Measurements from ENCODE around the gene ZNF780A. TPM values are rescaled to one million over a fixed set of nuclear protein-coding genes. Genes with fewer than 3 reads are reported as not detected.

Gene ZNF780A
- 11.7 and 14.7 TPM in 2 replicates for total RNA-seq

DNA sequence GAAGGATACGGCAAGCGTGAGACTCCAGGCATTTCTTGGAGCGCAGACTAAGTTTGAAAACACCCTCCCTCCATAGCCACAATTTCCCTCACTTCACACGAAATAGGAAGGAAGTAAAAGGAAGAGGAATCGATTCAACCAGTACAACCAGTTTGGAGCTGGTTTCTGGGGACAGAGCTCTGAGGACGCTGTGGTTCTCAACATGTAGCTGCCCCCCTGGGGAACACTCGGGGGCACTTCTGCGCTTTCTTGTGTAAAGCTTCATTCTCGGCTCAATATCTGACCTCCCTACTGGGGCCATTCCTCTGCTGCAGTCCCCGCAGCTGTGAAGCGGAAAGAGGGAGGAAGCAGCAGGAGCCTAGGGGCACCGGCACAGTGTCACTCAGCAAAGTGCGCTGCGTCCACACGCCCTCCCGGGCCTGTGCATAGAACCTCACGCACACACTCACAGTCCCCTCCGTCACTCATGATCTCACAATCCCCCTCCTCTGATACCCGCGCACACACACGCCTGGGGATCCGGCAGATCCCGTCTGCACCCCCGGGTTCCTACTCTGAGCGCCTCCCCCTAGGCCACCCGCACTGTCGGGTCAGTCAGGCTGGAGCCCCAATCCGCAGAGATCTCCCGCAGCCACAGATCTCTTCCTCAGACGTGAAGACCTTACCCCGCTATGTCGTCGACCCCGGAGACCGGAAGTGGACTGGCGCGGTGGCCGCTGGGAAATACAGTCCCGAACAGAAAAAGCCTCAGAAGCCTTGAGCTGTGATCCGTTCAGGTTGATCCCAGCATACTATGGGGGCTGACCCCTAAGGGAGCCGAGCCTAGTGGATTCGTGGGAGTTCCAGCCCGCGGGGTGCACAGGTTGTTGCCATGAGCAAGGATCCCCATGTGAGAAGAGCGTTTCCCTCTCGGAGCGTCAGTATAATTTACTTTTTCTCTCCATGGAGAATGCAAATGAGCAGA lies at the start of gene ZNF780A:
Gene ZNF780A, minus strand, starts transcription at position 703 of the 964 bp plus-strand sequence. CDS start 6,190 bp downstream, outside the sequence.

DNA sequence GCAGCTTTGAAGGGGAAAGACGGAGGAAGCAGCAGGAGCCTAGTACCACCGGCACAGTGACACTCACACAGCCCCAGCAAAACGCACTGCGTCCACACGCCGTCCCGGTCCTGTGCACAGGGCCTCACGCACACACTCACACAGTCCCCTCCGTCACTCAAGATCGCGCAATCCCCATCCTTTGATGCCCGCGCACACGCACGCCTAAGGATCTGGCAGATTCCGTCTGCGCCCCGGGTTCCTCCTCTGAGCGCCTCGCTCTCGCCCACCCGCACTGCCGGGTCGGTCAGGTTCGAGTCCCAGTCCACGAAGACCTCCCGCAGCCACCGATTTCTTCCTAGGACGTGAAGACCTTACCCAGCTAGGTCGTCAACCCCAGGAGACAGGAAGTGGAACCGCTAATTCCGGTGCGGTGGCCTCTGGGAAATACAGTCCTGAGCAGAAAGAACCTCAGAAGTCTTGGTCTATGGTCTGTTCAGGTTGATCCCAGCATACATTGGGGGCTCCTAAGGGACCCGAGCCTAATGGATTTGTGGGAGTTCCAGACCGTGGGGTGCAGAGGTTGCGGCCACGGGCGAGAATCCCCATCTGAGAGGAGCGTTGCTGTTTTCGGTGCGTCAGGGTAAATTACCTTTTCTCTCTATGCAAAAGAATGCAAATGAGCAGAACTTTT lies 34.8 kb downstream of the ZNF780A start, which contains the start of gene ZNF780B:
Gene ZNF780B, minus strand, starts transcription at position 400 of the 673 bp plus-strand sequence. CDS start 5,899 bp downstream, outside the sequence.

Other genes with a start within 250 kb of the ZNF780A start
- 199 and 231 TPM in 2 replicates for gene FBL, start 244.6 kb downstream of the ZNF780A start, total RNA-seq
- under 0.01 and 0.59 TPM in 2 replicates for gene FCGBP, start 156.3 kb downstream of the ZNF780A start, total RNA-seq
- gene PSMC4, start 119.8 kb downstream of the ZNF780A start, total RNA-seq, result 111 and 112 TPM in 2 replicates
- gene ZNF546, start 93.9 kb downstream of the ZNF780A start, total RNA-seq, result 5.1 and 5.9 TPM in 2 replicates
- gene ZNF780B, start 34.7 kb downstream of the ZNF780A start, total RNA-seq, result 11.0 and 14.1 TPM in 2 replicates
- 4.8 and 9.0 TPM in 2 replicates for gene MAP3K10, start 100.5 kb upstream of the ZNF780A start, total RNA-seq
- gene TTC9B, start 127.4 kb upstream of the ZNF780A start, total RNA-seq, result not detected in 2 replicates
- gene CCNP, start 135.7 kb upstream of the ZNF780A start, total RNA-seq, result 0.20 TPM in 1 of 2 replicates, not detected in the other
- gene AKT2, start 194.4 kb upstream of the ZNF780A start, total RNA-seq, result 116 and 143 TPM in 2 replicates

All from subcutaneous preadipocyte (primary cell).